Urinary bladder (tissue), 4 donors: Measurements from ENCODE around the gene AMDHD2. TPM values are rescaled to one million over a fixed set of nuclear protein-coding genes. Genes with fewer than 3 reads are reported as not detected.

Source experiments
- DNase-seq: peaks from one replicate; pipeline ENCODE4 v3.0.0-alpha.2; 2015; ENCODE audit errors: extremely low spot score
- H3K27ac ChIP-seq: one replicate; pipeline ENCODE4 v1.5.1; 2013; ENCODE audit warnings: low read depth, mild to moderate bottlenecking, moderate library complexity
- H3K36me3 ChIP-seq: one replicate; pipeline ENCODE4 v1.6.1; 2013; ENCODE audit warnings: mild to moderate bottlenecking, moderate library complexity; ENCODE audit not compliant: insufficient read depth
- H3K4me1 ChIP-seq: one replicate; pipeline ENCODE4 v1.6.1; 2013; ENCODE audit warnings: mild to moderate bottlenecking, moderate library complexity; ENCODE audit not compliant: insufficient read depth
- H3K4me3 ChIP-seq: one replicate; pipeline ENCODE4 v1.5.1; 2013; ENCODE audit warnings: low read depth, low read length
- WGBS: extraction: QIAGEN DNeasy Blood & Tissue Kit; methylation state at CpG from one replicate; pipeline ENCODE4 v1.1.7; 2013; 5-methylcytosine and 5-hydroxymethylcytosine counted together
- polyA plus RNA-seq: library from polyadenylated mRNA; stranded (reverse); fragments of 200-250 nt; gene quantifications from one replicate; pipeline ENCODE4 v1.2.3, GENCODE V29; 2013
- total RNA-seq: library from RNA; depleted of rRNA; stranded (reverse); fragments of >200 nt; gene quantifications from one replicate; pipeline ENCODE4 v1.2.3, GENCODE V29; 2014
- donor health status: healthy with polysubstance abuse.
- donor health status: healthy.

Gene AMDHD2
- total and polyA plus RNA-seq, 2 donors, result 16.4 to 40.2 TPM

GRCh38 chr16:2524339-2524938 is 4.3 kb downstream of the AMDHD2 start:
- H3K27ac ChIP-seq, result no peak overlapping the region
- 94% methylated on average over 9 of the region's 9 CpGs for whole genome bisulfite sequencing
- DNase-seq, result no peak
- no peaks in the 10 kb centered on the region for H3K36me3 ChIP-seq
- no peaks in the 10 kb centered on the region for H3K4me1 ChIP-seq
- no peak overlapping the region for H3K4me3 ChIP-seq

- Histone ChIP-seq H3K36me3 (no peaks in the 10 kb centered on the region), H3K27ac (no peak overlapping the region), H3K4me1 (no peaks in the 10 kb centered on the region), H3K4me3 (no peak overlapping the region)
- WGBS, result 90% methylated on average over 8 of the region's 8 CpGs
- DNase-seq, result no peak
These were observed 6.0 kb downstream of the AMDHD2 start for GRCh38 chr16:2526135-2526534.

- Histone ChIP-seq H3K27ac (no peak overlapping the region), H3K36me3 (no peaks in the 10 kb centered on the region), H3K4me1 (no peaks in the 10 kb centered on the region), H3K4me3 (no peak overlapping the region)
- 87% methylated on average over 12 of the region's 12 CpGs for WGBS
- DNase-seq, result no peak
These were observed 7.1 kb downstream of the AMDHD2 start for GRCh38 chr16:2527071-2527783.

GRCh38 chr16:2527784-2528100 is 7.6 kb downstream of the AMDHD2 start:
- no peak overlapping the region for H3K27ac ChIP-seq
- H3K36me3 ChIP-seq, result no peaks in the 10 kb centered on the region
- H3K4me1 ChIP-seq, result no peaks in the 10 kb centered on the region
- DNase-seq, result no peak
- WGBS, result 96% methylated on average over 24 of the region's 24 CpGs
- no peak overlapping the region for H3K4me3 ChIP-seq

GRCh38 chr16:2528161-2529060 is 8.2 kb downstream of the AMDHD2 start:
- DNase-seq, result no peak
- H3K4me3 ChIP-seq, result no peak overlapping the region
- 94% methylated on average over 36 of the region's 36 CpGs for WGBS
- no peak overlapping the region for H3K27ac ChIP-seq
- no peaks in the 10 kb centered on the region for H3K4me1 ChIP-seq
- no peaks in the 10 kb centered on the region for H3K36me3 ChIP-seq

DNA sequence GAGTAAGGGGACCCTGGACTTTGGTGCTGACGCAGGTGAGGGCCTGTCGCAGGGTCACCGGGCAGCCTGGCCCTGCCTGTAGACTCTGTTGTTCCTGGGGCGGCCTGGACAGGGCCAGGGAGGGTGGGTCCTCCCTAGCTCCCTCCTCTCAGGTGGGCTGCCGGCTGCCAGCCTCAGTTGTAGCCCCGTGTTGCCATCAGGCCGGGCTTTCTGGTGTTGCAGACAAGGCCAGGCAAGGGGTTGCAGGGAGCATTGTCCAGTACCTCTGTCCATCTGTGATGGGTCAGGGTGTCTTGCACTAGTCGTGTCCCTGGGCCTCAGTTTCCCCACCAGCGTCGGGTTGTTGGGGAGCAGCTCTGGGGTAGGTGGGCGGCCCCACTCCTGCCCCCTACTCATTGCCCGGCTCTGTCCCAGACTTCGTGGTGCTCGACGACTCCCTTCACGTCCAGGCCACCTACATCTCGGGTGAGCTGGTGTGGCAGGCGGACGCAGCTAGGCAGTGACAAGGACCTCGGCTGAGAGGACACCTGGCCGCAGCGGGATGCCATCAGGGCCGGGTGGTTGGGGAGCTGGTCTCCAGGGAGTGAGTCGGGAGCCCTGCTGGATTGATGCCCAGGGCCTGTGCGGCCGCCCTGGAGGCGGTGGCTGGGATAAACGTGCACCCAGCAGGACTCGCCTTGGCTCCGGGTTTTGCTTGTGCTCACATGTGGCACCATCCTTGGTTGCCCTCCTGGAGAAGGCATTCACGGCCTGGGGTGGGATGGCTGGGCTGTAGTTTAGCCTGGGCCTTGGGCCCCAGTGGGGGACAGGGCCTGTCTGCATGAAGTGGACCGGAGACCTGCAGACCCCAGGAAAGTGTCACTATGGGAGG is 9.1 kb downstream of the AMDHD2 start:
- H3K27ac ChIP-seq, result no peak overlapping the region
- H3K36me3 ChIP-seq, result no peaks in the 10 kb centered on the region
- no peak overlapping the region for H3K4me3 ChIP-seq
- no peaks in the 10 kb centered on the region for H3K4me1 ChIP-seq
- 89% methylated on average over 32 of the region's 32 CpGs for WGBS
- no peak for DNase-seq

DNA sequence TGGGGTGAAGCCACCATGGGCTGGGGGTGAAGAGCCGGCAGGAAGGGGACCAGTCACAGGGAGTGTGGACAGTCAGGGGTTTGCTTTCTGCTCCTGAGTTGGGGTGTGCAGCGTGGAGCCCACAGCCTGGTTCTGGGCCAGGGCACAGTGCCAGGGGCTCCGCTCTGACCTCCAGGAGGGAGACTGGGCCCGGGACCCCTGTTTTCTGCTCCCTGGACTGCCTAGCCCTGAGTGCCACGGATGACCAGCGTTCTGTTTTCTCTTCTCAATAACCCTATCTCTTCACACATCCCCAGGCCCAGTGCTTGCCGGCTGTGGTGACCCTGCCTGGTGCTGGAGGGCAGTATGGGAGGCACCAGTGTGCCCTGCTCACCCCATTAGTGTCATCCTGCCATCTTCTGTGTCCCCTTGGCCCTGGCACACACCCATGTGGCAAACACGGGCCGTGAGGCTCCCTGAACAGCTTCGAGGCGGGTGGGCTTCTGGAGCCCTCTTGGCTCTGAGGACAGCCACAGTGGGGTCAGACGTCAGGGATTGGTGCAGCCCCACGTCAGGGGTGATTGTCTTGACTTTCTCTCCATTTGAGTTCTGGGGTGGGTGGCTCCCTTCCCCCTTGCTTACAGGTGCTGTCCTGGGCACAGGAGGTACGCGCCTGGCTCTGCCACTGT is 9.9 kb downstream of the AMDHD2 start:
- Histone ChIP-seq H3K27ac (no peak overlapping the region), H3K36me3 (no peaks in the 10 kb centered on the region), H3K4me3 (no peak overlapping the region), H3K4me1 (no peaks in the 10 kb centered on the region)
- WGBS, result 89% methylated on average over 15 of the region's 15 CpGs
- no peak for DNase-seq

GRCh38 chr16:2530629-2531318 is 10.6 kb downstream of the AMDHD2 start:
- Histone ChIP-seq H3K4me1 (no peaks in the 10 kb centered on the region), H3K36me3 (no peaks in the 10 kb centered on the region), H3K4me3 (no peak overlapping the region), H3K27ac (no peak overlapping the region)
- DNase-seq, result no peak
- 87% methylated on average over 14 of the region's 14 CpGs for WGBS

DNA sequence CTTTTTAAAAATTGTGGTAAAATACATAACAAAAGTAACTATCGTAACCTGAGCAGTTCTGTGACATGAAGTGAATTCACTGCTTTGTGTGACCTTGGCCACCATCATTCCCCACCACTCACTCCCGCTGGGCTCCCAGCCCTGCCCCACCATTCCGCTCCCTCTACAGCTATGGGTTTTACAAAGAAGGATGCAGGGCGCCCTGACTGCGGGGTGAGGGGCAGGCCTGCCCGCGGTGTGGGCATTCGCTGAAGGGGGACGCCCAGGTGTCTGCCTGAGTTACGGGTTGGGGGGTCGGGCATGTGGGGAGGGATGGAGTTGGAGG is 11.2 kb downstream of the AMDHD2 start, which contains the start of gene CEMP1:
Gene CEMP1, minus strand, starts transcription at position 38 of the 325 bp plus-strand sequence. CDS start 335 bp downstream, outside the sequence.
- H3K27ac ChIP-seq, result peak within 1 kb of the TSS; percentile 92
- H3K4me3 ChIP-seq, result peak within 1 kb of the TSS; percentile 45
- no peak for DNase-seq
- WGBS, result 10% methylated on average over 11 of the region's 11 CpGs
- no peaks in the 10 kb centered on the region for H3K36me3 ChIP-seq
- H3K4me1 ChIP-seq, result no peaks in the 10 kb centered on the region

DNA sequence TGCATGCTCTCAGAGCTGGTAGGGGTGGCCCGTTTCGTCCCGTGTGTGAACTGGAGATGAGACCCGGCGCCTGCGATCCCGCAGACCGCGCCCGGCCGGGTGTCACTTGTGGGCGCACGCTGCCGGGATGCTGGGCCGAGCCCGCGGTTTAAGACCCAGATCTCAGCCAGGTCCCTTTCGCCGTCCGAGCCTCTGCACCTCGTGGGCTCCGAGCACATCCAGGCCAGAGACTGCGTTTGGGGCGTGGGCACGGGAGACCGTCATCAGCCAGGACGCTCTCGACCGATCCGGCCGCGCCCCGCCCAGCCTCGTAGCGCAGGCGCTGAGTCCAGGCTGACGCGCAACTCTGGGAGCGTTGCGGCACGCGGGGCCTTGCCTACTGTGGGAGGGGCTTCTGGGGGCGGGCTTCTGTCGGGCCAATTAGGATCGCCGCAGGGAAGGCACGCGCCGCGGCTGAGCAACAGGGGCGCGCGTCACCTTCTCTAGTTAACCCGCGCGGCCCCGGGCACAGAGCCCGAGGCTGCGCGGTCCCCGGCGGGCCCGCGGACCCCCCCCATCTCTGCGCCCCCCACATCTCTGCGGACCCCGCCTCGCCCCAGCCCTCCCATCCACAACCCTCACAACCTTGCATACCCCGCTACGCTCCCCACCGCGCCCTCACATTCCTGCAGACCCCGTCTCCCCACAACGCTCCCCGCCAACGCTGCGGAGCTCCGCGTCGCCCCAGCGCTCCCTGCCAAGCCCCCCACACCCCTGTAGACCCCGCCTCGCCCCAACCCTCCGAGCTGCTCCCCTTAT is 11.7 kb downstream of the AMDHD2 start:
- H3K4me3 ChIP-seq, result peak overlapping the region; percentile 45
- WGBS, result under 1% methylated on average over 83 of the region's 84 CpGs
- no peaks in the 10 kb centered on the region for H3K4me1 ChIP-seq
- no peaks in the 10 kb centered on the region for H3K36me3 ChIP-seq
- DNase-seq, result peak; percentile 93
- peak overlapping the region; percentile 92 for H3K27ac ChIP-seq

- Histone ChIP-seq H3K4me3 (peak overlapping the region; percentile 45), H3K27ac (peak overlapping the region; percentile 92), H3K36me3 (no peaks in the 10 kb centered on the region), H3K4me1 (no peaks in the 10 kb centered on the region)
- WGBS, result under 1% methylated on average over 37 of the region's 37 CpGs
- DNase-seq, result no peak
These were observed 12.4 kb downstream of the AMDHD2 start for GRCh38 chr16:2532494-2533141.
